Measurements from ENCODE around the gene CCT3. TPM values are rescaled to one million over a fixed set of nuclear protein-coding genes. Genes with fewer than 3 reads are reported as not detected.

CCT3 gene
- total RNA-seq: 109 TPM

- intact Hi-C loops (cut with DNase I): loop anchor here (1.0 to 5.0 kb wide), 4 partner anchors 56 to 428 kb away; partner anchors contain the start of genes ISG20L2, MEF2D, METTL25B and PRCC
- peak within 1 kb of the TSS; percentile 79 to 83 for H3K4me3 ChIP-seq
- no peak for TF ChIP-seq CTCF (IDR thresholded peaks at IDR 0.05)
Measured at GRCh38 chr1:156338180-156338976, at the start of gene CCT3, which contains the start of gene TSACC. Gene CCT3, minus strand, starts transcription at chr1:156338292. Its CDS starts 108 bp downstream, at chr1:156338184. Gene TSACC, plus strand, starts transcription at chr1:156338526. Its CDS starts 1,232 bp downstream, at chr1:156339758.

GRCh38 chr1:156387870-156388173, 49.7 kb upstream of the CCT3 start:
- Histone ChIP-seq H3K4me3 (no peak overlapping the region), H3K9me3 (no peaks in the 10 kb centered on the region), H3K4me1 (no peaks in the 10 kb centered on the region), H3K27ac (no peak overlapping the region), H3K27me3 (no peaks in the 10 kb centered on the region), H3K36me3 (no peaks in the 10 kb centered on the region)
- DNase-seq (ENCODE audit: low spot score in 2 of 2): no peak
- TF ChIP-seq CTCF (IDR thresholded peaks at IDR 0.05): no peak
- intact Hi-C loops (cut with DNase I): no loop called here

More at GRCh38 chr1:156338180-156338976, at the start of gene CCT3, which contains the start of gene TSACC:
- H3K27me3 ChIP-seq: no peaks in the 10 kb centered on the region
- H3K36me3 ChIP-seq: peaks cover 14 to 23% of the 10 kb centered on the region in 2 donors
- peak; percentile 99 to 100 for DNase-seq (ENCODE audit: low spot score in 2 of 2)
- peaks cover 13% of the 10 kb centered on the region in 2 donors for H3K4me1 ChIP-seq
- peak within 1 kb of the TSS; percentile 74 to 82 for H3K27ac ChIP-seq
- H3K9me3 ChIP-seq: no peaks in the 10 kb centered on the region

GRCh38 chr1:156386949-156387869, 49.1 kb upstream of the CCT3 start:
- DNase-seq (ENCODE audit: low spot score in 2 of 2): no peak
- intact Hi-C loops (cut with DNase I): no loop called here
- H3K4me1 ChIP-seq: no peaks in the 10 kb centered on the region
- H3K36me3 ChIP-seq: no peaks in the 10 kb centered on the region
- no peak for TF ChIP-seq CTCF (IDR thresholded peaks at IDR 0.05)
- no peak overlapping the region for H3K4me3 ChIP-seq
- no peaks in the 10 kb centered on the region for H3K9me3 ChIP-seq
- no peak overlapping the region for H3K27ac ChIP-seq
- H3K27me3 ChIP-seq: no peaks in the 10 kb centered on the region

GRCh38 chr1:156386134-156386901, 48.2 kb upstream of the CCT3 start:
- no peak overlapping the region for H3K27ac ChIP-seq
- H3K27me3 ChIP-seq: no peaks in the 10 kb centered on the region
- H3K4me1 ChIP-seq: no peaks in the 10 kb centered on the region
- H3K36me3 ChIP-seq: no peaks in the 10 kb centered on the region
- DNase-seq (ENCODE audit: low spot score in 2 of 2): no peak
- intact Hi-C loops (cut with DNase I): no loop called here
- no peak for TF ChIP-seq CTCF (IDR thresholded peaks at IDR 0.05)
- H3K9me3 ChIP-seq: no peaks in the 10 kb centered on the region
- no peak overlapping the region for H3K4me3 ChIP-seq

GRCh38 chr1:156385534-156386031, 47.5 kb upstream of the CCT3 start:
- Histone ChIP-seq H3K36me3 (no peaks in the 10 kb centered on the region), H3K27me3 (no peaks in the 10 kb centered on the region), H3K4me1 (no peaks in the 10 kb centered on the region), H3K27ac (no peak overlapping the region), H3K9me3 (no peaks in the 10 kb centered on the region), H3K4me3 (no peak overlapping the region)
- intact Hi-C loops (cut with DNase I): loop anchor here (1.0 to 2.0 kb wide), 3 partner anchors 61 to 271 kb away; no protein-coding TSS in a partner anchor
- DNase-seq (ENCODE audit: low spot score in 2 of 2): no peak
- TF ChIP-seq CTCF (IDR thresholded peaks at IDR 0.05): peak; percentile 79 to 91 (median 86)
